ENCODE measurements around the gene IMMP2L. TPM values are rescaled to one million over a fixed set of nuclear protein-coding genes. Genes with fewer than 3 reads are reported as not detected.
"Not testable (repeated sequence)": the region's sequence is repeated elsewhere in the genome, so short reads cannot be mapped to it uniquely, and the experiment has no call there.

IMMP2L gene
- total RNA-seq, 2 experiments from 2014 or later = 10.2 to 12.8 TPM

DNA sequence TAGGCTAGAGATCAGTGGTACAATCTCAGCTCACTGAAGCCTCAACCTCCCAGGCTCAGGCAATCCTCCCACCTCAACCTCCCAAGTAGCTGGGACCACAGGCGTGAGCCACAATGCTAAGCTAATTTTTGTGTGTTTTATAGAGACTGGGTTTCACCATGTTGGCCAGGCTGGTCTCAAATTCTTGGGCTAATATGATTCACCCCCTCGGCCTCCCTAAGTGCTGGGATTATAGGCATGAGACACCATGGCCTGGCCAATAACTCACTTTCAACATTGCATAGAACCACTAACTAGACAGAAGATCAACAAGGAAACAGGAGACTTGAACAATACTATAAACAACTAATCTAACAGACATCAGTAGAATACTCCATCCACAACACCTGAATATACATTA is 279.7 kb downstream of the IMMP2L start:
- POLR2A ChIA-PET = no interaction called here
- Mint-ChIP-seq H3K27me3 (no peaks in the 10 kb centered on the region), H3K9me3 (peaks cover 6% of the 10 kb centered on the region), H3K4me1 (no peaks in the 10 kb centered on the region), H3K27ac (no peak overlapping the region), H3K36me3 (peaks cover 6% of the 10 kb centered on the region), H3K4me3 (no peak overlapping the region)
- ATAC-seq (ENCODE audit: low read depth) = no peak
- DNase-seq = no peak

DNA sequence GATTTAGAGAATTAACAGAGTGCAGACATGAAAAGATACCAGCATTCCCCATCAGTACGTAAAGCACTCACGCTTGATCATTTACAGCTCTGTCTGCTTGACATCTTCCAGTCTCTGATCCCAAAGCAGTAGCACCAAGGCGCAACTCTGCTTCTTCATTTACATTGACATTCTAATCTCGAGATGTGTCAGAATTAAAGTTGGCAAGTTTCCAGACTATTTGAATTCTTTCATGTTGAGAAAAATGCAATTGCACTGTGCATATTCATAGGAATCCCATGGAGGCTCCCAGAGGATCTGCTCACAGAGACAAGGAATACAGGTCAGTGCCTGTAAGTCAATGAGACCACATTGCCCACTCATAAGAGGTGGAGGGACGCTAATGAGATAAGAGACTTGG is 287.4 kb downstream of the IMMP2L start:
- no peaks in the 10 kb centered on the region for H3K27me3 Mint-ChIP-seq
- ATAC-seq (ENCODE audit: low read depth) (no peak), DNase-seq (no peak)
- no peak overlapping the region for H3K27ac Mint-ChIP-seq
- H3K4me1 Mint-ChIP-seq = no peaks in the 10 kb centered on the region
- H3K4me3 Mint-ChIP-seq = no peak overlapping the region
- peaks cover 2% of the 10 kb centered on the region for H3K36me3 Mint-ChIP-seq
- POLR2A ChIA-PET = no interaction called here
- peaks cover 6% of the 10 kb centered on the region for H3K9me3 Mint-ChIP-seq

GRCh38 chr7:111272092-111272491 is 290.2 kb downstream of the IMMP2L start:
- Mint-ChIP-seq H3K9me3 (peaks cover 8% of the 10 kb centered on the region), H3K4me3 (no peak overlapping the region), H3K27ac (no peak overlapping the region), H3K4me1 (no peaks in the 10 kb centered on the region), H3K36me3 (peaks cover 2% of the 10 kb centered on the region), H3K27me3 (no peaks in the 10 kb centered on the region)
- no peak for ATAC-seq (ENCODE audit: low read depth)
- no peak for DNase-seq
- POLR2A ChIA-PET = no interaction called here

DNA sequence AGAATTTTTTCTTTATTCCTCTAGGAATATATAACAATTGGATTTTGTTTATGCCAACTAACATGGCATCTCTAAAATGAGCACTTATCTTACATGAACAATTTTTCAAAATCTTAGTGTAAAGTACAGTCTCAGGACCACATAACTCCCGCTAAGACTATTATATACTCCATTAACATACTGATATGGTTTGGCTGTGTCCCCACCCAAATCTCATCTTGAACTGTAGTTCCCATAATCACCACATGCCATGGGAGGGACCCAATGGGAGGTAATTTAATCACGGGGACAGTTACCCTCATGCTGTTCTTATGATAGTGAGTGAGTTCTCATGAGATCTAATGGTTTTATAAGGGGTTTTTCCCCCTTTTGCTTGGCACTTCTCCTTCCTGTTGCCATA is 291.5 kb downstream of the IMMP2L start:
- DNase-seq; H3K4me3 Mint-ChIP-seq; H3K4me1 Mint-ChIP-seq; H3K36me3 Mint-ChIP-seq; H3K27me3 Mint-ChIP-seq; POLR2A ChIA-PET; ATAC-seq (ENCODE audit: low read depth); H3K27ac Mint-ChIP-seq; H3K9me3 Mint-ChIP-seq: not testable (repeated sequence)

GRCh38 chr7:111268941-111269340 is 293.4 kb downstream of the IMMP2L start:
- ATAC-seq (ENCODE audit: low read depth) = no peak
- Mint-ChIP-seq H3K36me3 (peaks cover 2% of the 10 kb centered on the region), H3K27me3 (no peaks in the 10 kb centered on the region), H3K9me3 (peaks cover 8% of the 10 kb centered on the region), H3K27ac (no peak overlapping the region), H3K4me1 (no peaks in the 10 kb centered on the region), H3K4me3 (no peak overlapping the region)
- DNase-seq = no peak
- POLR2A ChIA-PET = no interaction called here

- H3K27me3 Mint-ChIP-seq = no peaks in the 10 kb centered on the region
- no peaks in the 10 kb centered on the region for H3K36me3 Mint-ChIP-seq
- no peaks in the 10 kb centered on the region for H3K4me1 Mint-ChIP-seq
- no peak overlapping the region for H3K4me3 Mint-ChIP-seq
- H3K27ac Mint-ChIP-seq = no peak overlapping the region
- H3K9me3 Mint-ChIP-seq = peaks cover 3% of the 10 kb centered on the region
- DNase-seq (no peak), ATAC-seq (ENCODE audit: low read depth) (no peak)
- POLR2A ChIA-PET = no interaction called here
Measured at GRCh38 chr7:111266613-111267012, 295.7 kb downstream of the IMMP2L start.

- Mint-ChIP-seq H3K4me1 (no peaks in the 10 kb centered on the region), H3K27ac (no peak overlapping the region), H3K4me3 (no peak overlapping the region), H3K27me3 (no peaks in the 10 kb centered on the region), H3K9me3 (peaks cover 2% of the 10 kb centered on the region), H3K36me3 (no peaks in the 10 kb centered on the region)
- POLR2A ChIA-PET = no interaction called here
- no peak for ATAC-seq (ENCODE audit: low read depth)
- DNase-seq = no peak
Measured at GRCh38 chr7:111265394-111265793, 296.9 kb downstream of the IMMP2L start.

- POLR2A ChIA-PET = no interaction called here
- Mint-ChIP-seq H3K27ac (no peak overlapping the region), H3K36me3 (no peaks in the 10 kb centered on the region), H3K9me3 (peaks cover 2% of the 10 kb centered on the region), H3K27me3 (no peaks in the 10 kb centered on the region), H3K4me1 (no peaks in the 10 kb centered on the region), H3K4me3 (no peak overlapping the region)
- DNase-seq = no peak
- ATAC-seq (ENCODE audit: low read depth) = no peak
Measured at GRCh38 chr7:111264981-111265380, 297.3 kb downstream of the IMMP2L start.

GRCh38 chr7:111264111-111264868 is 298.0 kb downstream of the IMMP2L start:
- no peak overlapping the region for H3K27ac Mint-ChIP-seq
- peaks cover 2% of the 10 kb centered on the region for H3K9me3 Mint-ChIP-seq
- no peaks in the 10 kb centered on the region for H3K4me1 Mint-ChIP-seq
- no peak for DNase-seq
- H3K27me3 Mint-ChIP-seq = no peaks in the 10 kb centered on the region
- ATAC-seq (ENCODE audit: low read depth) = no peak
- H3K36me3 Mint-ChIP-seq = no peaks in the 10 kb centered on the region
- POLR2A ChIA-PET = no interaction called here
- H3K4me3 Mint-ChIP-seq = no peak overlapping the region

GRCh38 chr7:111262293-111263116 is 299.8 kb downstream of the IMMP2L start:
- Mint-ChIP-seq H3K27me3 (no peaks in the 10 kb centered on the region), H3K9me3 (peaks cover 1% of the 10 kb centered on the region), H3K27ac (no peak overlapping the region), H3K4me1 (no peaks in the 10 kb centered on the region), H3K4me3 (no peak overlapping the region), H3K36me3 (peaks cover 1% of the 10 kb centered on the region)
- ATAC-seq (ENCODE audit: low read depth) = no peak
- no peak for DNase-seq
- POLR2A ChIA-PET = no interaction called here

- no peak for ATAC-seq (ENCODE audit: low read depth)
- no peak overlapping the region for H3K27ac Mint-ChIP-seq
- no peak overlapping the region for H3K4me3 Mint-ChIP-seq
- H3K36me3 Mint-ChIP-seq = peaks cover 1% of the 10 kb centered on the region
- POLR2A ChIA-PET = no interaction called here
- H3K27me3 Mint-ChIP-seq = no peaks in the 10 kb centered on the region
- no peak for DNase-seq
- peaks cover 1% of the 10 kb centered on the region for H3K9me3 Mint-ChIP-seq
- no peaks in the 10 kb centered on the region for H3K4me1 Mint-ChIP-seq
Measured at GRCh38 chr7:111261496-111261895, 300.8 kb downstream of the IMMP2L start.

- POLR2A ChIA-PET = no interaction called here
- Mint-ChIP-seq H3K4me1 (no peaks in the 10 kb centered on the region), H3K4me3 (no peak overlapping the region), H3K36me3 (peaks cover 3% of the 10 kb centered on the region), H3K27me3 (no peaks in the 10 kb centered on the region), H3K27ac (no peak overlapping the region), H3K9me3 (peaks cover 1% of the 10 kb centered on the region)
- ATAC-seq (ENCODE audit: low read depth) (no peak), DNase-seq (no peak)
Measured at GRCh38 chr7:111259991-111260390, 302.3 kb downstream of the IMMP2L start.

DNA sequence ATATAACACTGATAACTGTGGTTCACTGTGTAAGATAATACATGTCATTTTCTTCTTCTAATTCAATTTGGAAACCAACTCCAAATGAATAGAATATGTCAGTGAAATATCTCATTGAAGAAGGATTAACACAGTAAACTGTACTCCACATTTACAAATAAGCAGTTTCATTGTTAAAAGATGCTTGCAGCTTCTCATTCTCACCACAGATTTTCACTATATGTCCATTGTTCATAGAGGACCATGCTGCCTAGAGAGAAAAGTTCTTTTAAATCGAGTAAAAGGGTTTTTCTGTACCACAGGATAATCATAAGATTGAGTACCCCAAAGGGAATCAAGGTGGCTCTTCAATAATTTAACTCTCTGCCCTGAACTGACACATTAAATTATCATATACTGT is 305.9 kb downstream of the IMMP2L start:
- no peak for DNase-seq
- Mint-ChIP-seq H3K4me1 (no peaks in the 10 kb centered on the region), H3K27me3 (no peaks in the 10 kb centered on the region), H3K9me3 (peaks cover 5% of the 10 kb centered on the region), H3K27ac (no peak overlapping the region), H3K4me3 (no peak overlapping the region), H3K36me3 (peaks cover 4% of the 10 kb centered on the region)
- POLR2A ChIA-PET = no interaction called here
- no peak for ATAC-seq (ENCODE audit: low read depth)

GRCh38 chr7:111255576-111255975 is 306.7 kb downstream of the IMMP2L start:
- Mint-ChIP-seq H3K9me3 (peaks cover 12% of the 10 kb centered on the region), H3K27ac (no peak overlapping the region), H3K4me1 (no peaks in the 10 kb centered on the region), H3K4me3 (no peak overlapping the region), H3K36me3 (peaks cover 8% of the 10 kb centered on the region), H3K27me3 (no peaks in the 10 kb centered on the region)
- POLR2A ChIA-PET = no interaction called here
- DNase-seq (no peak), ATAC-seq (ENCODE audit: low read depth) (no peak)
